Liver (tissue), 9 donors: ENCODE measurements around the gene CCDC50. TPM values are rescaled to one million over a fixed set of nuclear protein-coding genes. Genes with fewer than 3 reads are reported as not detected.

ENCODE experiments used
- DNase-seq: peaks from one replicate; pipeline ENCODE4 v3.0.0-alpha.2; 2017; ENCODE audit warnings: low spot score
- H3K27ac ChIP-seq, 2 donors: one replicate each; pipeline ENCODE4 v1.7.0; 2013; ENCODE audit warnings: inconsistent platforms in 2 of 2, low read length in 2 of 2, control low read depth in 1 of 2, low read depth in 1 of 2, mild to moderate bottlenecking in 1 of 2
- H3K27me3 ChIP-seq, 4 donors: one replicate each; pipeline versions ENCODE4 v1.6.1 to v1.7.0; 2013; ENCODE audit warnings: low read length in 3 of 4, inconsistent platforms in 1 of 4, mild to moderate bottlenecking in 1 of 4, moderate library complexity in 1 of 4; ENCODE audit not compliant: control insufficient read depth in 4 of 4, insufficient read depth in 4 of 4
- H3K36me3 ChIP-seq, 4 donors: one replicate each; pipeline versions ENCODE4 v1.6.1 to v1.7.0; 2013; ENCODE audit warnings: low read length in 3 of 4, mild to moderate bottlenecking in 3 of 4, low read depth in 1 of 4, moderate library complexity in 1 of 4; ENCODE audit not compliant: control insufficient read depth in 4 of 4, insufficient read depth in 3 of 4
- H3K4me1 ChIP-seq, 4 donors: one replicate each; pipeline versions ENCODE4 v1.6.1 to v1.7.0; 2013; ENCODE audit warnings: low read length in 3 of 4, mild to moderate bottlenecking in 3 of 4, moderate library complexity in 1 of 4; ENCODE audit not compliant: control insufficient read depth in 4 of 4, insufficient read depth in 4 of 4
- H3K4me3 ChIP-seq, 3 donors: one replicate each; pipeline versions ENCODE4 v1.6.1 to v1.7.0; 2013; ENCODE audit warnings: low read length in 3 of 3, control low read depth in 1 of 3, low read depth in 1 of 3, mild to moderate bottlenecking in 1 of 3
- H3K9ac ChIP-seq, 2 donors: one replicate each; pipeline ENCODE4 v1.7.0; 2013; ENCODE audit warnings: low read length in 2 of 2, mild to moderate bottlenecking in 2 of 2, moderate library complexity in 2 of 2, control low read depth in 1 of 2, low read depth in 1 of 2
- H3K9me3 ChIP-seq, 4 donors: one replicate each; pipeline versions ENCODE4 v1.6.1 to v1.7.0; 2013; ENCODE audit warnings: low read length in 3 of 4; ENCODE audit not compliant: control insufficient read depth in 4 of 4
- EGR1 ChIP-seq, 2 donors: IDR thresholded peaks; 2 replicates each; pipeline ENCODE4 v1.6.1; 2016 to 2018; ENCODE audit warnings: antibody characterized with exemption in 2 of 2, low read depth in 2 of 2
- FOXA1 ChIP-seq: IDR thresholded peaks from 2 replicates; pipeline ENCODE4 v1.6.1; 2016; ENCODE audit warnings: antibody characterized with exemption
- GABPA ChIP-seq, 2 donors: IDR thresholded peaks in 1 of 2; conservative IDR thresholded peaks in 1 of 2; 2 replicates each; pipeline ENCODE4 v1.6.1; 2016; ENCODE audit warnings: antibody characterized with exemption in 2 of 2, mild to moderate bottlenecking in 1 of 2, moderate library complexity in 1 of 2
- HNF4G ChIP-seq: IDR thresholded peaks from 2 replicates; pipeline ENCODE4 v1.6.1; 2016; ENCODE audit warnings: antibody characterized with exemption
- RXRA ChIP-seq, 2 donors: IDR thresholded peaks; 2 replicates each; pipeline ENCODE4 v1.6.1; 2017 to 2018; ENCODE audit warnings: antibody characterized with exemption in 2 of 2, mild to moderate bottlenecking in 1 of 2
- SP1 ChIP-seq: IDR thresholded peaks from 2 replicates; pipeline ENCODE4 v1.6.1; 2018; ENCODE audit warnings: antibody characterized with exemption, mild to moderate bottlenecking
- TAF1 ChIP-seq: conservative IDR thresholded peaks from 2 replicates; pipeline ENCODE4 v1.6.1; 2016; ENCODE audit warnings: antibody characterized with exemption, mild to moderate bottlenecking
- YY1 ChIP-seq: IDR thresholded peaks from 2 replicates; pipeline ENCODE4 v1.6.1; 2016; ENCODE audit warnings: antibody characterized with exemption, mild to moderate bottlenecking
- WGBS: extraction: QIAGEN DNeasy Blood & Tissue Kit; methylation state at CpG from one replicate; pipeline ENCODE4 v1.1.7; 2013; 5-methylcytosine and 5-hydroxymethylcytosine counted together
- polyA plus RNA-seq, 2 donors: library from polyadenylated mRNA; stranded (reverse) in 1 of 2; unstranded in 1 of 2; fragments of 200-250 nt in 1 of 2; fragments of >200 nt in 1 of 2; fragmentation: Nextera tagmentation in 1 of 2; extraction: Ambion mirVana in 1 of 2; gene quantifications; one replicate each; pipeline versions ENCODE4 v1.2.1 to v1.2.3, GENCODE V29; 2013 to 2015
- total RNA-seq, 2 donors: library from RNA; depleted of rRNA; stranded (reverse); fragments of >200 nt; gene quantifications; one replicate each; pipeline ENCODE4 v1.2.3, GENCODE V29; 2014
- TF ChIP-seq, protein P1 (sequence below): IDR thresholded peaks from 2 replicates; pipeline ENCODE4 v1.6.1; 2016; ENCODE audit warnings: antibody characterized with exemption
- TF ChIP-seq, protein P2 (sequence below): IDR thresholded peaks from 2 replicates; pipeline ENCODE4 v1.6.1; 2016; ENCODE audit warnings: antibody characterized with exemption
- TF ChIP-seq, protein P3 (sequence below): fragments of 150-350 bp; IDR thresholded peaks from 2 replicates; pipeline ENCODE4 v1.5.1; 2017; ENCODE audit warnings: improper control_type of control experiment, low read depth, low read length; ENCODE audit not compliant: missing input control
- donor health status: healthy.
- donor health status: healthy.
- donor health status: healthy.
- donor health status: healthy.
- donor health status: healthy.

CCDC50 gene
- total and polyA plus RNA-seq, 4 donors = 15.4 to 69.0 (median 33.6) TPM

DNA sequence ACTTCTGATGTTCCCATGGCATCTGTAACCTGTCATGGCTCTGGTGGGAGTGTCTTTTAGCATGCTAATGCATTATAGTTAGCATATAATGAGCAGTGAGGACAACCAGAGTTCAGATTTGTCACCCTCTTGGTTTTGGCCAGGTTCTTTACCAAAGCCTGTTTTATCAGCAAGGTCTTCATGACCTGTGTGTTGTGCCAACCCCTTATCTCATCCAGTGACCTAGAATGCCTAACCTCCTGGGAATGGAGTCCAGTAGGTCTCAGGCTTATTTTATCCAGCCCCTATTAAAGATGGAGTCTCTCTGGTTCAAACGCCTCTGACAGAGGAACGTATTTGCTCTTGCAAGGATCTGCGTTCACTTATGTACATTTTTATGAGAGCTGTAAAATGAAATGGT, 61.4 kb downstream of the CCDC50 start:
- 96% methylated on average over 3 of the region's 3 CpGs for WGBS
- H3K27ac ChIP-seq = no peak overlapping the region
- DNase-seq = no peak
- TF ChIP-seq HNF4G (no peak), YY1 (no peak), TAF1 (no peak)
- H3K4me1 ChIP-seq = peaks cover 0 to 3% (median 1%) of the 10 kb centered on the region in 4 donors
- no peak overlapping the region for H3K9ac ChIP-seq
- no peaks in the 10 kb centered on the region for H3K9me3 ChIP-seq
- H3K36me3 ChIP-seq = peaks cover 4 to 17% (median 8%) of the 10 kb centered on the region in 4 donors
- no peaks in the 10 kb centered on the region for H3K27me3 ChIP-seq
- H3K4me3 ChIP-seq = no peak overlapping the region

DNA sequence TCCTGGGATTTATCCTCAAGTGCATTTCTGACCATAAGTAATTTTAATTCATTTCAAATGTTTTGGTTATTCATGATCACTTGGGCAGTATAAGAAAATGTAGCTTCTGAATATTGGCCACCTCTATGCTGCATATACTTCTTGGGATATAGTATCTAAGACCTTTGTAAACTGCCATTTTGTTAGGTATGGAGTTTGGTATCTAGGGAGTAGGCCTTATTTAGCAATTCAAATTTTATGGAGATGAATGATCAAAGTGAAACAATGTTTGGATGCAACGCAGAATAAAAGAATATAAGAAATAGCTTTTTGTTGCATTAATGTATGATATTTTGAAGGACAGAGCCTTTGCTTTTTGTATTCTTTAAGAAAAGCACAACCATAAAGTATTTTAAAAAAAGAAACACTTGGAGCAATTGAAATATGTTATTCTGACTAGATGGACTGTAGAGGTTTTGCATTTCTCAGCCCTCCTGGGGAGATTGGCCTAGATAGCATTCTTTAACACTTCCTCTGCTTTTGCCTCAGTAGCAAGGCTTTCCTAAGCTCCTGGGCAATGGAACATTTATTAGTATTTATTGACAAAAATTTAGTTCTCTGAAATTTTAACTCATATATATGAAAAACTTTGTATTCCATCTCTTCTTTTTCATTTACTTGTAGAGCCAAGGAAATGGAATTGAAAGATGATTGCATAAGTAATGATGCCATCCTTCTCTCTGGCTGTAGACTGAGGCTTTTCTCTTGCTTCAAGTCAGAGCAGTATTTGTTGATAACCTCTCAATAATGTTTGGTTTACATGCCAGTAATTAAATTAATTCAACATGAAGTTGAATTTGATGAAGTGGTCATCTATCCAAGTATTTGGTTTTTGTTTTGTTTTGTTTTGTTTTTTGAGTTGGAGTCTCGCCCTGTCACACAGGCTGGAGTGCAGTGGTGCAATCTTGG, 62.9 kb downstream of the CCDC50 start:
- no peaks in the 10 kb centered on the region for H3K9me3 ChIP-seq
- H3K4me1 ChIP-seq = peaks cover 0 to 3% (median 1%) of the 10 kb centered on the region in 4 donors
- no peak for TF ChIP-seq SP1
- no peak for TF ChIP-seq FOXA1
- TF ChIP-seq EGR1 (IDR thresholded peaks at IDR 0.05; ENCODE audit: low read depth in 2 of 2) = no peak
- TF ChIP-seq, protein P1, sequence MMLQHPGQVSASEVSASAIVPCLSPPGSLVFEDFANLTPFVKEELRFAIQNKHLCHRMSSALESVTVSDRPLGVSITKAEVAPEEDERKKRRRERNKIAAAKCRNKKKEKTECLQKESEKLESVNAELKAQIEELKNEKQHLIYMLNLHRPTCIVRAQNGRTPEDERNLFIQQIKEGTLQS = no peak
- TF ChIP-seq GABPA (IDR thresholded peaks at IDR 0.05 in 1 of 2, conservative IDR thresholded peaks at IDR 0.05 in 1 of 2) = no peak
- TF ChIP-seq, protein P2, sequence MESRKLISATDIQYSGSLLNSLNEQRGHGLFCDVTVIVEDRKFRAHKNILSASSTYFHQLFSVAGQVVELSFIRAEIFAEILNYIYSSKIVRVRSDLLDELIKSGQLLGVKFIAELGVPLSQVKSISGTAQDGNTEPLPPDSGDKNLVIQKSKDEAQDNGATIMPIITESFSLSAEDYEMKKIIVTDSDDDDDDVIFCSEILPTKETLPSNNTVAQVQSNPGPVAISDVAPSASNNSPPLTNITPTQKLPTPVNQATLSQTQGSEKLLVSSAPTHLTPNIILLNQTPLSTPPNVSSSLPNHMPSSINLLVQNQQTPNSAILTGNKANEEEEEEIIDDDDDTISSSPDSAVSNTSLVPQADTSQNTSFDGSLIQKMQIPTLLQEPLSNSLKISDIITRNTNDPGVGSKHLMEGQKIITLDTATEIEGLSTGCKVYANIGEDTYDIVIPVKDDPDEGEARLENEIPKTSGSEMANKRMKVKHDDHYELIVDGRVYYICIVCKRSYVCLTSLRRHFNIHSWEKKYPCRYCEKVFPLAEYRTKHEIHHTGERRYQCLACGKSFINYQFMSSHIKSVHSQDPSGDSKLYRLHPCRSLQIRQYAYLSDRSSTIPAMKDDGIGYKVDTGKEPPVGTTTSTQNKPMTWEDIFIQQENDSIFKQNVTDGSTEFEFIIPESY = no peak
- TF ChIP-seq TAF1 = no peak
- TF ChIP-seq, protein P3, sequence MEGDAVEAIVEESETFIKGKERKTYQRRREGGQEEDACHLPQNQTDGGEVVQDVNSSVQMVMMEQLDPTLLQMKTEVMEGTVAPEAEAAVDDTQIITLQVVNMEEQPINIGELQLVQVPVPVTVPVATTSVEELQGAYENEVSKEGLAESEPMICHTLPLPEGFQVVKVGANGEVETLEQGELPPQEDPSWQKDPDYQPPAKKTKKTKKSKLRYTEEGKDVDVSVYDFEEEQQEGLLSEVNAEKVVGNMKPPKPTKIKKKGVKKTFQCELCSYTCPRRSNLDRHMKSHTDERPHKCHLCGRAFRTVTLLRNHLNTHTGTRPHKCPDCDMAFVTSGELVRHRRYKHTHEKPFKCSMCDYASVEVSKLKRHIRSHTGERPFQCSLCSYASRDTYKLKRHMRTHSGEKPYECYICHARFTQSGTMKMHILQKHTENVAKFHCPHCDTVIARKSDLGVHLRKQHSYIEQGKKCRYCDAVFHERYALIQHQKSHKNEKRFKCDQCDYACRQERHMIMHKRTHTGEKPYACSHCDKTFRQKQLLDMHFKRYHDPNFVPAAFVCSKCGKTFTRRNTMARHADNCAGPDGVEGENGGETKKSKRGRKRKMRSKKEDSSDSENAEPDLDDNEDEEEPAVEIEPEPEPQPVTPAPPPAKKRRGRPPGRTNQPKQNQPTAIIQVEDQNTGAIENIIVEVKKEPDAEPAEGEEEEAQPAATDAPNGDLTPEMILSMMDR = no peak
- H3K27me3 ChIP-seq = no peaks in the 10 kb centered on the region
- peaks cover 3 to 26% (median 8%) of the 10 kb centered on the region in 4 donors for H3K36me3 ChIP-seq
- no peak overlapping the region for H3K9ac ChIP-seq
- H3K27ac ChIP-seq = no peak overlapping the region
- WGBS = 96% methylated on average over 2 of the region's 2 CpGs
- DNase-seq = no peak
- H3K4me3 ChIP-seq = no peak overlapping the region

DNA sequence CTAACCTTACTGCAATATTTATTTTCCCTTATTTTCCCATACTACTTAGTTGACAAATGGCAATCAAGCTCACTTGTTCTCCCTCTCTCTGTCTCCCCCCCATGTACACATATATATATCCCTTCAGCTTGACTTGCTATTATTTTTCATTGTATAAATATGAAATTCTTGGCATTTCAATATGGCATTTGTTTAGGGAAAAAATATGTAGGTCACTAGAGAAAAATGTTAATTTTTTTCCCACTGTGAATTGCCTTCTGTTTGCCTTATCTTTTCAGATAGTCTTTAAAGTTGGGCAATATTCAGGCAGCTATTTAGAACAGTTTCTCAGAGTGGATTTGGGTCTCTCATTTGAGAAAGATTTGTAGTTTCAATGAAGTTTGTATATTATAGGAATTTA, 64.0 kb downstream of the CCDC50 start:
- no peak overlapping the region for H3K9ac ChIP-seq
- H3K4me3 ChIP-seq = no peak overlapping the region
- H3K4me1 ChIP-seq = peaks cover 0 to 3% (median 1%) of the 10 kb centered on the region in 4 donors
- H3K36me3 ChIP-seq = peaks cover 3 to 26% (median 8%) of the 10 kb centered on the region in 4 donors
- no peaks in the 10 kb centered on the region for H3K27me3 ChIP-seq
- no peak overlapping the region for H3K27ac ChIP-seq
- DNase-seq = no peak
- H3K9me3 ChIP-seq = no peaks in the 10 kb centered on the region
- TF ChIP-seq SP1 (no peak), RXRA (IDR thresholded peaks at IDR 0.05) (no peak)
- TF ChIP-seq, protein P1 = no peak
- TF ChIP-seq, protein P2 = no peak
